ENCODE results near the gene ATP2A3. TPM values are rescaled to one million over a fixed set of nuclear protein-coding genes. Genes with fewer than 3 reads are reported as not detected.

Gene ATP2A3
- total RNA-seq, 1 experiment from 2014 or later = 8.2 TPM

DNA sequence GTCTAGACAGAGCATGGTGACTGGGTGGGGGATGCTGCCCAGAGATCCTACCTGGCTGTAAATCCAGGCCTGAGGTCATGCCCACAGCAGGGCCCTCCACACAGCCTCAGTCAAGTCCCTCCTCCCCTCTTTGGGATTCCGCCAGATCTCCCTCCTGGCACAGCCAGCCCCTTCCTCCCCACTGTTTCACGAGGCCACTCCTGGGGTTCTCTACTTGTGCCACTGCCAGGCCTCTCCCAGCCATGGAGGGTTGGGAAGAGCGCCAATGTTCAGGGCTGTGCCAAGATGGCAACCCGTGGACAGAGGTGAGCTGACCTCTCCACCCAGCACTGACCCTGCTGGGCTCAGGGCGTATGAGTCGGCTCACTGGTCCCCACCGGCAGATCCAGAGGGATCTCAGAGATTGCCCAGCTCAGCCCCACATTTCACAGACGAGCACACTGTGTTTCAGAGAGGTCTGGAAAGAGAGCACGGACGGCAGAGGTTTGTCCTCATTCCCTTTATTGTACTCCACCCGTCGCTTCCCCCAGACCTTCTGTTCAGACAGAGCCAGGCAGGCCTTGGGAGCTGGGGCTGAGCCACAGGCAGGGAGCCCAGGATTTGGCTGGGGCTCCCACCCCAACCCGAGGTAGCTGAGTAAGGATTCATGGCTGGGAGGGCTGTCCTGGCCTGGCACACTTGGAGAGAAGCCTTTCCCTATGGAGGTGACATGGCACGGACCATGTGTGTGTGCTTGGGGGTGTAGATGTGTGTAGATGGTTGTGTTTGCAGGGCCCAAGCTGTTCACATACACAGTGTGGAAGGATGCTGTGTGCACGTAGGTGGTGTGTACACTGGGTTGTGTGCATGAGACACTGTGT, 67.9 kb downstream of the ATP2A3 start:
- CTCF ChIA-PET = no interaction called here
- no peak overlapping the region for H3K27ac Mint-ChIP-seq (ENCODE audit: unreplicated experiment)

DNA sequence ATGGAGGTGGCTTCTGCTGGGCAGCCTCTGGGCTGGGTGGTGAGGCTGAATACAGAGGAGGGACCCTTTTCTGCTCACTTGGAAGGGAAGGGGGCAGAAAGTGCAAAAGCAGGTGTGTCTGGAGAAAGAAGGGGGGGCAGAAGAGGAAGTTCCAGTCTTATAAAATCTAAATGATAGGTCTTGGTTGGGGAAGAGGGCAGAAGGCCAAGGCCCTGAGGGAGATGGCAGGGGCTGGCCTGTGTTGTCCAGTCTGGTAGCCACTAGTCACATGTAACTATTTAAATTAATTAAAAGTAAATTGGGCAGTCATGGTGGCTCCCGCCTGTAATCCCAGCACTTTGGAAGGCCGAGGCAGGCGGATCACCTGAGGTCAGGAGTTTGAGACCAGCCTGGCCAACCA, 68.9 kb downstream of the ATP2A3 start:
- H3K36me3 ChIP-seq (ENCODE audit: control insufficient read depth, insufficient read depth, low read length) = no peaks in the 10 kb centered on the region
- H3K4me1 ChIP-seq = peaks cover 7% of the 10 kb centered on the region; the same call in 1 of the 2 replicates
- no peak overlapping the region for H3K4me3 ChIP-seq (ENCODE audit: low read depth, low read length)
- Mint-ChIP-seq H3K9me3 (ENCODE audit: unreplicated experiment) (no peaks in the 10 kb centered on the region), H3K4me1 (ENCODE audit: low read depth, unreplicated experiment) (peaks cover 9% of the 10 kb centered on the region), H3K27me3 (ENCODE audit: insufficient read depth, unreplicated experiment) (no peaks in the 10 kb centered on the region), H3K27ac (ENCODE audit: unreplicated experiment) (no peak overlapping the region), H3K36me3 (ENCODE audit: insufficient read depth, unreplicated experiment) (peaks cover 8% of the 10 kb centered on the region), H3K4me3 (ENCODE audit: unreplicated experiment) (no peak overlapping the region)
- H3K27me3 ChIP-seq (replicated peaks; ENCODE audit: control insufficient read depth, insufficient read depth, low read length) = no peaks in the 10 kb centered on the region
- DNase-seq = no peak
- H3K9me3 ChIP-seq = no peaks in the 10 kb centered on the region
- CTCF ChIA-PET = interaction anchor here (0.6 kb wide), 1 partner anchor 139 kb away, joined by 3 read pairs; no protein-coding TSS in a partner anchor
- intact Hi-C loops (cut with micrococcal nuclease; ENCODE audit: unreplicated experiment) = no loop called here
- TF ChIP-seq, protein P1, sequence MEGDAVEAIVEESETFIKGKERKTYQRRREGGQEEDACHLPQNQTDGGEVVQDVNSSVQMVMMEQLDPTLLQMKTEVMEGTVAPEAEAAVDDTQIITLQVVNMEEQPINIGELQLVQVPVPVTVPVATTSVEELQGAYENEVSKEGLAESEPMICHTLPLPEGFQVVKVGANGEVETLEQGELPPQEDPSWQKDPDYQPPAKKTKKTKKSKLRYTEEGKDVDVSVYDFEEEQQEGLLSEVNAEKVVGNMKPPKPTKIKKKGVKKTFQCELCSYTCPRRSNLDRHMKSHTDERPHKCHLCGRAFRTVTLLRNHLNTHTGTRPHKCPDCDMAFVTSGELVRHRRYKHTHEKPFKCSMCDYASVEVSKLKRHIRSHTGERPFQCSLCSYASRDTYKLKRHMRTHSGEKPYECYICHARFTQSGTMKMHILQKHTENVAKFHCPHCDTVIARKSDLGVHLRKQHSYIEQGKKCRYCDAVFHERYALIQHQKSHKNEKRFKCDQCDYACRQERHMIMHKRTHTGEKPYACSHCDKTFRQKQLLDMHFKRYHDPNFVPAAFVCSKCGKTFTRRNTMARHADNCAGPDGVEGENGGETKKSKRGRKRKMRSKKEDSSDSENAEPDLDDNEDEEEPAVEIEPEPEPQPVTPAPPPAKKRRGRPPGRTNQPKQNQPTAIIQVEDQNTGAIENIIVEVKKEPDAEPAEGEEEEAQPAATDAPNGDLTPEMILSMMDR (IDR thresholded peaks at IDR 0.05; ENCODE audit: insufficient read depth in 1 of 2, low read depth in 1 of 2, low read length in 1 of 2, severe bottlenecking in 1 of 2, unreplicated experiment in 1 of 2) = no peak
- BruUV-seq (replicated peaks) = no TSS peak
- POLR2A ChIA-PET = no interaction called here

More for the DNA sequence above, 67.9 kb downstream of the ATP2A3 start:
- BruUV-seq (replicated peaks) = no TSS peak
- Mint-ChIP-seq H3K4me3 (ENCODE audit: unreplicated experiment) (no peak overlapping the region), H3K27me3 (ENCODE audit: insufficient read depth, unreplicated experiment) (no peaks in the 10 kb centered on the region), H3K9me3 (ENCODE audit: unreplicated experiment) (no peaks in the 10 kb centered on the region), H3K36me3 (ENCODE audit: insufficient read depth, unreplicated experiment) (peaks cover 7% of the 10 kb centered on the region), H3K4me1 (ENCODE audit: low read depth, unreplicated experiment) (peaks cover 9% of the 10 kb centered on the region)
- no peaks in the 10 kb centered on the region for H3K27me3 ChIP-seq (replicated peaks; ENCODE audit: control insufficient read depth, insufficient read depth, low read length)
- no peaks in the 10 kb centered on the region for H3K9me3 ChIP-seq
- H3K4me3 ChIP-seq (ENCODE audit: low read depth, low read length) = no peak overlapping the region
- no peaks in the 10 kb centered on the region for H3K36me3 ChIP-seq (ENCODE audit: control insufficient read depth, insufficient read depth, low read length)
- intact Hi-C loops (cut with micrococcal nuclease; ENCODE audit: unreplicated experiment) = no loop called here
- POLR2A ChIA-PET = no interaction called here
- no peak for DNase-seq
- H3K4me1 ChIP-seq = peaks cover 7% of the 10 kb centered on the region; the same call in 1 of the 2 replicates
- TF ChIP-seq, protein P1 (IDR thresholded peaks at IDR 0.05; ENCODE audit: insufficient read depth in 1 of 2, low read depth in 1 of 2, low read length in 1 of 2, severe bottlenecking in 1 of 2, unreplicated experiment in 1 of 2) = no peak

DNA sequence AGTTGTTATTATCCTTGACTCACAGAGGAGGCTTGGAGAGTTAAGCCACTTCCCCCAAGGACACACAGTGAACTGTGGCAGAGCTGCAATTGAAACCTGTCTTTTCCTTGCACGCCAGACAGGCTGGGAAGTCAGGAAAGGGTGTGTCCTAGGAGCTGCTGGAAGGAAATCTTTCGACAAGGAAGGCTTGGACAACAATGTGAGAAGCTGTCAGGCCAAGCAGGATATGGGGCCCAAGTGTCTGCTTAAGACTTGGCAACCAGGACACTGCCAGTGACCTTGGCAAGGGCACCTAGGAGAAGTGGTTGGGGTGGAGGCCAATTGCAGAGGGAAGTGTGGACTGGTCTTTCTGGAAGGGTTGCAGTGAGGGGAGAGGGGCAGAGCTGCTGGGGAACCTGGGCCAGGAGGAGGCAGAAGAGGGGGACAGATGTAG, 69.3 kb downstream of the ATP2A3 start:
- peaks cover 7% of the 10 kb centered on the region; the same call in 1 of the 2 replicates for H3K4me1 ChIP-seq
- H3K27ac Mint-ChIP-seq (ENCODE audit: unreplicated experiment) = no peak overlapping the region
- BruUV-seq (replicated peaks) = no TSS peak
- POLR2A ChIA-PET = no interaction called here
- no peaks in the 10 kb centered on the region for H3K9me3 ChIP-seq
- no peaks in the 10 kb centered on the region for H3K9me3 Mint-ChIP-seq (ENCODE audit: unreplicated experiment)
- H3K36me3 Mint-ChIP-seq (ENCODE audit: insufficient read depth, unreplicated experiment) = peaks cover 8% of the 10 kb centered on the region
- intact Hi-C loops (cut with micrococcal nuclease; ENCODE audit: unreplicated experiment) = no loop called here
- TF ChIP-seq, protein P1 (IDR thresholded peaks at IDR 0.05; ENCODE audit: insufficient read depth in 1 of 2, low read depth in 1 of 2, low read length in 1 of 2, severe bottlenecking in 1 of 2, unreplicated experiment in 1 of 2) = no peak
- H3K4me3 ChIP-seq (ENCODE audit: low read depth, low read length) = no peak overlapping the region
- H3K36me3 ChIP-seq (ENCODE audit: control insufficient read depth, insufficient read depth, low read length) = no peaks in the 10 kb centered on the region
- no peaks in the 10 kb centered on the region for H3K27me3 ChIP-seq (replicated peaks; ENCODE audit: control insufficient read depth, insufficient read depth, low read length)
- H3K4me3 Mint-ChIP-seq (ENCODE audit: unreplicated experiment) = no peak overlapping the region
- CTCF ChIA-PET = interaction anchor here (0.6 kb wide), 1 partner anchor 139 kb away, joined by 3 read pairs; no protein-coding TSS in a partner anchor
- no peaks in the 10 kb centered on the region for H3K27me3 Mint-ChIP-seq (ENCODE audit: insufficient read depth, unreplicated experiment)
- peaks cover 9% of the 10 kb centered on the region for H3K4me1 Mint-ChIP-seq (ENCODE audit: low read depth, unreplicated experiment)
- DNase-seq = no peak

Measured in Caco-2 (cell line).